ENCODE results near the gene MVB12B.

Gene MVB12B

DNA sequence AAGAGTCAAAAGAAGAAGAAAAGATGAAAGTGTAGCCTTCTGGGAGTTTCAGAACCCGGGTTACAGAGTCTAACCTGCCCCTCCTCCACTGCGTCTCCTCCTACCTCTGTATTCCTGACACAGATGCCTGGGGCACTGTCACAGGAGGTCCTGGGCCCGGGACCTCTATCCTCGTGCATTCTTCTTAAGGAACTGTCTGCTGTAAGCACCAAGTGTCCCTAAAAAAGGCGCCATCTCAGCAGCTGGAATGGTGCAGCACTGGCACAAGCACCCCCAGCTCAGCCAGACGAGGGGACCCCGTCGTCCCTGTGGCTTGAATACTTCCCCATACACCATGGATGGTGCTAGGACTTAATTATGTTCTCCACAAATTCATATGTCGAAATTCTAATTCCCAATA lies 35.8 kb upstream of the MVB12B start:
- no peaks in the 10 kb centered on the region for H3K79me2 ChIP-seq (ENCODE audit: control insufficient read depth, insufficient read depth, low read length, poor library complexity)
- peaks cover 5% of the 10 kb centered on the region for H3K9me3 ChIP-seq (ENCODE audit: insufficient read depth, low read depth, low read length)
- H3K27ac ChIP-seq (ENCODE audit: low read depth, low read length) = no peak overlapping the region
- H3K18ac ChIP-seq (ENCODE audit: low read length) = no peak overlapping the region
- no peaks in the 10 kb centered on the region for H3K36me3 ChIP-seq (ENCODE audit: control insufficient read depth in 1 of 2, insufficient read depth in 2 of 2, low read length in 2 of 2)
- H3K4me1 ChIP-seq (ENCODE audit: control insufficient read depth in 1 of 2, insufficient read depth in 2 of 2, low read length in 2 of 2) = no peaks in the 10 kb centered on the region
- H4K8ac ChIP-seq (ENCODE audit: low read depth, low read length) = no peak overlapping the region
- H2AK5ac ChIP-seq (ENCODE audit: low read length) = no peak overlapping the region
- no peak overlapping the region for H2BK5ac ChIP-seq (ENCODE audit: low read depth, low read length, poor library complexity)
- no peak overlapping the region for H4K12ac ChIP-seq (ENCODE audit: low read depth, low read length)
- no CpG with 5 or more reads among the region's 9 CpGs for whole genome bisulfite sequencing (ENCODE audit: extremely low coverage, insufficient coverage, insufficient read length)
- DNase-seq = no peak
- H2BK12ac ChIP-seq (ENCODE audit: low read length) = no peak overlapping the region
- no peak overlapping the region for H3K4ac ChIP-seq (ENCODE audit: low read depth, low read length)
- H2AFZ ChIP-seq (ENCODE audit: insufficient read depth, low read length, poor library complexity) = no peak overlapping the region
- no peak overlapping the region for H3K4me2 ChIP-seq (ENCODE audit: low read length)
- H2BK120ac ChIP-seq (ENCODE audit: insufficient read depth, low read length, poor library complexity) = no peak overlapping the region
- no peaks in the 10 kb centered on the region for H3K27me3 ChIP-seq (ENCODE audit: insufficient read depth, low read length)
- no peak overlapping the region for H3K23ac ChIP-seq (ENCODE audit: low read length)
- H3K79me1 ChIP-seq (ENCODE audit: low read length) = no peaks in the 10 kb centered on the region
- H4K91ac ChIP-seq (ENCODE audit: low read depth, low read length) = no peak overlapping the region
- H3K14ac ChIP-seq (ENCODE audit: low read length) = no peak overlapping the region
- no peak overlapping the region for H3K4me3 ChIP-seq (ENCODE audit: low read depth, low read length)
- H3K9ac ChIP-seq (ENCODE audit: low read length) = no peak overlapping the region

DNA sequence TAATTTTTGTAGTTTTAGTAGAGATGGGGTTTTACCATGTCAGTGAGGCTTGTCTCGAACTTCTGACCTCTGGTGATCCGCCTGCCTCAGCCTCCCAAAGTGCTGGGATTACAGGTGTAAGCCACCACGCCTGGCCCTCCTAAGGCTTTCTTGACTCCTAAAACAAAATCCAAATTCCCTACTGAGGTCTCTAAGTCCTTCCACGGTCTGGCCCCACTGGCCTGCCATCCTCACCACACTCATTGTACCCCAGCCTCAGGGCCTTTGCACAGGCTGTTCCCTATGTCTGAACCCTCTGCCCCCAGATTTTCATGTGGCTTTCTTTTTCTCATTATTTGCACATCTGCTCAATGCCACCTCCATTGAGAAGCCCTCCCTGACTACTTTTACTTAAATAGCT lies 34.7 kb upstream of the MVB12B start:
- Histone ChIP-seq H2BK120ac (ENCODE audit: insufficient read depth, low read length, poor library complexity) (no peak overlapping the region), H3K4me1 (ENCODE audit: control insufficient read depth in 1 of 2, insufficient read depth in 2 of 2, low read length in 2 of 2) (no peaks in the 10 kb centered on the region), H3K23ac (ENCODE audit: low read length) (no peak overlapping the region), H3K27me3 (ENCODE audit: insufficient read depth, low read length) (no peaks in the 10 kb centered on the region), H3K9me3 (ENCODE audit: insufficient read depth, low read depth, low read length) (peaks cover 5% of the 10 kb centered on the region), H3K4ac (ENCODE audit: low read depth, low read length) (no peak overlapping the region), H3K79me1 (ENCODE audit: low read length) (no peaks in the 10 kb centered on the region), H3K27ac (ENCODE audit: low read depth, low read length) (no peak overlapping the region), H4K12ac (ENCODE audit: low read depth, low read length) (no peak overlapping the region), H3K4me3 (ENCODE audit: low read depth, low read length) (no peak overlapping the region), H2AK5ac (ENCODE audit: low read length) (no peak overlapping the region), H2AFZ (ENCODE audit: insufficient read depth, low read length, poor library complexity) (no peak overlapping the region), H3K18ac (ENCODE audit: low read length) (no peak overlapping the region), H3K4me2 (ENCODE audit: low read length) (no peak overlapping the region), H3K9ac (ENCODE audit: low read length) (no peak overlapping the region), H3K79me2 (ENCODE audit: control insufficient read depth, insufficient read depth, low read length, poor library complexity) (no peaks in the 10 kb centered on the region), H4K8ac (ENCODE audit: low read depth, low read length) (no peak overlapping the region), H2BK12ac (ENCODE audit: low read length) (no peak overlapping the region), H3K36me3 (ENCODE audit: control insufficient read depth in 1 of 2, insufficient read depth in 2 of 2, low read length in 2 of 2) (no peaks in the 10 kb centered on the region), H4K91ac (ENCODE audit: low read depth, low read length) (no peak overlapping the region), H2BK5ac (ENCODE audit: low read depth, low read length, poor library complexity) (no peak overlapping the region), H3K14ac (ENCODE audit: low read length) (no peak overlapping the region)
- DNase-seq = no peak
- no CpG with 5 or more reads among the region's 4 CpGs for WGBS (ENCODE audit: extremely low coverage, insufficient coverage, insufficient read length)

DNA sequence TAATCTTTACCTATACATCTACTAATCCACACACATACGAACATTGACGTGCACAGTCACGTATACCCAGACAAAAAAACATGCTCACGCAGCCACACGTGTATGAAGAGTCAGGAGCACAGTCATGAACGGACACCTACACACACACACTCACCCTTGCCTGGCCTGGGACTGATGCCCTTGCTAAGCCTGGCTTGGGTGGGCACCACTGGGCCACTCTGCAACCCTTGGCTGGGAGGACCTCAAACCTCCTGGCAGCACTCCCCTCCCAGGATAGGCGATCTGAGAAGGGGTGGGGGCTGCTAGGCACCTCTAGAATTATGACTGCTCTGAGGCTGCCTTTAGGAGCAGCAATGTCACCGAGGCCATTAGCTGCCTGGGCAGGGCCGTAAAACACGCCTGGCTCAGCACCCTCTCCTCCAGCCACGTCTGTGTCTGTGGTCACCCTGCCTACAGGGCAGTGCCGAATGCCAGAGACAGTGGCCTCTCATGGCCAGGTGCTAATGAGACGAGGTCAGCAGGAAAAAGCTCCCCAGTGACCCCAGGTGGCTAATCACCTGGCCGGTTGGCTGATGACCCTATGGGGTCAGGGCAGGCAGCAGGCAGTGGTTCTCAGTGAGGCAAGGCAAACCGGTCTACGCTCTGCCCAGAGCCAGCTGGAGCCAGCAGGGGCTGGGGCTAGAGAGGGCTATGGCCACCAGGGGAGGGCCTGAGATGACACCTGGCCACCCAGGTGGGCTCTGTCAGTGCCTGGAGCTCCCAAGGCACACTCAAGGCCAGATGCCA lies 33.7 kb upstream of the MVB12B start:
- H4K12ac ChIP-seq (ENCODE audit: low read depth, low read length) = no peak overlapping the region
- no peak overlapping the region for H3K9ac ChIP-seq (ENCODE audit: low read length)
- no peak overlapping the region for H2AFZ ChIP-seq (ENCODE audit: insufficient read depth, low read length, poor library complexity)
- H4K91ac ChIP-seq (ENCODE audit: low read depth, low read length) = no peak overlapping the region
- no peak overlapping the region for H2BK12ac ChIP-seq (ENCODE audit: low read length)
- no peaks in the 10 kb centered on the region for H3K79me1 ChIP-seq (ENCODE audit: low read length)
- H3K4ac ChIP-seq (ENCODE audit: low read depth, low read length) = no peak overlapping the region
- H4K8ac ChIP-seq (ENCODE audit: low read depth, low read length) = no peak overlapping the region
- WGBS (ENCODE audit: extremely low coverage, insufficient coverage, insufficient read length) = no CpG with 5 or more reads among the region's 16 CpGs
- no peak overlapping the region for H2BK5ac ChIP-seq (ENCODE audit: low read depth, low read length, poor library complexity)
- H3K18ac ChIP-seq (ENCODE audit: low read length) = no peak overlapping the region
- H3K4me1 ChIP-seq (ENCODE audit: control insufficient read depth in 1 of 2, insufficient read depth in 2 of 2, low read length in 2 of 2) = no peaks in the 10 kb centered on the region
- no peaks in the 10 kb centered on the region for H3K79me2 ChIP-seq (ENCODE audit: control insufficient read depth, insufficient read depth, low read length, poor library complexity)
- no peak overlapping the region for H3K23ac ChIP-seq (ENCODE audit: low read length)
- H2BK120ac ChIP-seq (ENCODE audit: insufficient read depth, low read length, poor library complexity) = no peak overlapping the region
- H2AK5ac ChIP-seq (ENCODE audit: low read length) = no peak overlapping the region
- no peak for DNase-seq
- H3K4me3 ChIP-seq (ENCODE audit: low read depth, low read length) = no peak overlapping the region
- H3K9me3 ChIP-seq (ENCODE audit: insufficient read depth, low read depth, low read length) = peaks cover 5% of the 10 kb centered on the region
- no peaks in the 10 kb centered on the region for H3K36me3 ChIP-seq (ENCODE audit: control insufficient read depth in 1 of 2, insufficient read depth in 2 of 2, low read length in 2 of 2)
- H3K27me3 ChIP-seq (ENCODE audit: insufficient read depth, low read length) = no peaks in the 10 kb centered on the region
- H3K27ac ChIP-seq (ENCODE audit: low read depth, low read length) = no peak overlapping the region
- no peak overlapping the region for H3K14ac ChIP-seq (ENCODE audit: low read length)
- H3K4me2 ChIP-seq (ENCODE audit: low read length) = no peak overlapping the region

DNA sequence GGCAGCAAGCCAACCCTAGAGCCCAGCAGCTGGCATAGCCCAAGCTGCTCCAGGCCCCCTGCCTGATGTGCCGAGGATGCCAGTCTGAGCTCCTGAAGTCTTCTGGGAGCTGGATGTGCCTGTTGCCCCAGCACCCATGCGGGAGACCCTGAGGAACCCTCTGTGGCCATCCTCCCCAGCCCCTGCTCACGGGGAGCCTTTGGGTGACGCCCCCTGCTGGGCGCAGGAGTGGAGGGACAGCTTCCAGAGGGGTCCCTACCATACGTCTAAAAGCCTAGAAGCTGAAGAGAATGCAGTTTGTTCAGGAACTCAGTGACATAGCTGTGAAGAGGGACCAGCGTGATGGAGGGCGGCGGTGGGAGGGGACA lies 33.1 kb upstream of the MVB12B start:
- Histone ChIP-seq H3K23ac (ENCODE audit: low read length) (no peak overlapping the region), H3K9me3 (ENCODE audit: insufficient read depth, low read depth, low read length) (peaks cover 6% of the 10 kb centered on the region), H3K4ac (ENCODE audit: low read depth, low read length) (no peak overlapping the region), H3K79me1 (ENCODE audit: low read length) (no peaks in the 10 kb centered on the region), H3K4me2 (ENCODE audit: low read length) (no peak overlapping the region), H4K91ac (ENCODE audit: low read depth, low read length) (no peak overlapping the region), H3K36me3 (ENCODE audit: control insufficient read depth in 1 of 2, insufficient read depth in 2 of 2, low read length in 2 of 2) (no peaks in the 10 kb centered on the region), H2AFZ (ENCODE audit: insufficient read depth, low read length, poor library complexity) (no peak overlapping the region), H2AK5ac (ENCODE audit: low read length) (no peak overlapping the region), H4K12ac (ENCODE audit: low read depth, low read length) (no peak overlapping the region), H3K27ac (ENCODE audit: low read depth, low read length) (no peak overlapping the region), H2BK12ac (ENCODE audit: low read length) (no peak overlapping the region), H3K14ac (ENCODE audit: low read length) (no peak overlapping the region), H2BK5ac (ENCODE audit: low read depth, low read length, poor library complexity) (no peak overlapping the region), H3K4me1 (ENCODE audit: control insufficient read depth in 1 of 2, insufficient read depth in 2 of 2, low read length in 2 of 2) (no peaks in the 10 kb centered on the region), H3K18ac (ENCODE audit: low read length) (no peak overlapping the region), H4K8ac (ENCODE audit: low read depth, low read length) (no peak overlapping the region), H3K27me3 (ENCODE audit: insufficient read depth, low read length) (no peaks in the 10 kb centered on the region), H3K4me3 (ENCODE audit: low read depth, low read length) (no peak overlapping the region), H3K9ac (ENCODE audit: low read length) (no peak overlapping the region), H2BK120ac (ENCODE audit: insufficient read depth, low read length, poor library complexity) (no peak overlapping the region), H3K79me2 (ENCODE audit: control insufficient read depth, insufficient read depth, low read length, poor library complexity) (no peaks in the 10 kb centered on the region)
- DNase-seq = peak in 1 of 2 donors; percentile 2
- no CpG with 5 or more reads among the region's 9 CpGs for WGBS (ENCODE audit: extremely low coverage, insufficient coverage, insufficient read length)
